Measurements from ENCODE around the gene ABHD4.
"Not testable (repeated sequence)": the region's sequence is repeated elsewhere in the genome, so short reads cannot be mapped to it uniquely, and the experiment has no call there.

ABHD4 gene

DNA sequence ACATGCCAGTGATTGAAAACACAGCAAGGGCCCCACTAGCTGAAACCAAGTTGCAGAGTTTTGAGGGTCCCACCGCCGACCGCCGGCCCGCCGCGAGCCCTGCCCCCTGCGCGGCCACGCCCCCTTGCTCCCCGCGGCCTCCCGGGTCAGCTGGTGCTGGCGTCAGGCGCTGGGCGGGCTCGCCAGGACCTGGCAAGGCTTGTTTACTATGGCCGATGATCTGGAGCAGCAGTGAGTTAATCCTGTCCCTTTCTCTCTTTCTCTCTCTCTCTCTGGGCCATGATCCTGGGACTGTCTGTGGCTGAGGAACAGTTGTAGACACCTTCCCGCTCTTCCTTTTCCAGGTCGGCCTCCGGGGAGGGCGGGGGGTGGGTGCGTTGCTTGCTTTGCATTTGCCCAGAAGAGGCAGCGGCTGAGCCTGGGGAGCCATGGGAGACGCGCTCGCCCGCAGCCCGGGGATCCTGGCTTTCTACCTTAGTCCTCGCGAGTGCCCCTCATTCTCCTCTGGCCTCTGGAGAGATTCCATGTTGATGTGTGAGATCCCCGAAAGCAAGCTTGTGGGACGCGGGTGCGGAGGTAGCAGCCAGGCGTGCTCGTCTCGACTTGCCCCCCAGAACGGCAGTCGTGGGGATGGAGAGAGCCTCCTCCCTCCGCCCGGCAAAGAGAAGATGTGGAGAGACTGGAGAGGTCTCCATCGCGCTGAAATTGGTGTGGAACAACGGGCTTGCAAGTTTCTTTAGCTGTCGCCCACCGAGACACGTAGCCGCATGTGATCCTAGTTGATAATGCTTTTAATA is at the start of gene ABHD4:
ABHD4 (plus strand) TSS at position 202 of the 797 bp plus-strand sequence; CDS start at position 209, 7 bp downstream.
- DNase-seq: peak; percentile 70

DNA sequence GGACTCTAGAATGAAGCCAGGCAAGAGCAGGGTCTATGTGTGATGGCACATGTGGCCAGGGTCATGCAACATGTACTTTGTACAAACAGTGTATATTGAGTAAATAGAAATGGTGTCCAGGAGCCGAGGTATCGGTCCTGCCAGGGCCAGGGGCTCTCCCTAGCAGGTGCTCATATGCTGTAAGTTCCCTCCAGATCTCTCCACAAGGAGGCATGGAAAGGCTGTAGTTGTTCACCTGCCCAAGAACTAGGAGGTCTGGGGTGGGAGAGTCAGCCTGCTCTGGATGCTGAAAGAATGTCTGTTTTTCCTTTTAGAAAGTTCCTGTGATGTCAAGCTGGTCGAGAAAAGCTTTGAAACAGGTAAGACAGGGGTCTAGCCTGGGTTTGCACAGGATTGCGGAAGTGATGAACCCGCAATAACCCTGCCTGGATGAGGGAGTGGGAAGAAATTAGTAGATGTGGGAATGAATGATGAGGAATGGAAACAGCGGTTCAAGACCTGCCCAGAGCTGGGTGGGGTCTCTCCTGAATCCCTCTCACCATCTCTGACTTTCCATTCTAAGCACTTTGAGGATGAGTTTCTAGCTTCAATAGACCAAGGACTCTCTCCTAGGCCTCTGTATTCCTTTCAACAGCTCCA is 48.7 kb upstream of the ABHD4 start:
- no peak for DNase-seq

GRCh38 chr14:22549981-22550673 is 48.0 kb upstream of the ABHD4 start:
- DNase-seq: no peak

DNA sequence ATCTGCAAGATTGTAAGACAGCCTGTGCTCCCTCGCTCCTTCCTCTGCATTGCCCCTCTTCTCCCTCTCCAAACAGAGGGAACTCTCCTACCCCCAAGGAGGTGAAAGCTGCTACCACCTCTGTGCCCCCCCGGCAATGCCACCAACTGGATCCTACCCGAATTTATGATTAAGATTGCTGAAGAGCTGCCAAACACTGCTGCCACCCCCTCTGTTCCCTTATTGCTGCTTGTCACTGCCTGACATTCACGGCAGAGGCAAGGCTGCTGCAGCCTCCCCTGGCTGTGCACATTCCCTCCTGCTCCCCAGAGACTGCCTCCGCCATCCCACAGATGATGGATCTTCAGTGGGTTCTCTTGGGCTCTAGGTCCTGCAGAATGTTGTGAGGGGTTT is 46.5 kb upstream of the ABHD4 start:
- DNase-seq: no peak

DNA sequence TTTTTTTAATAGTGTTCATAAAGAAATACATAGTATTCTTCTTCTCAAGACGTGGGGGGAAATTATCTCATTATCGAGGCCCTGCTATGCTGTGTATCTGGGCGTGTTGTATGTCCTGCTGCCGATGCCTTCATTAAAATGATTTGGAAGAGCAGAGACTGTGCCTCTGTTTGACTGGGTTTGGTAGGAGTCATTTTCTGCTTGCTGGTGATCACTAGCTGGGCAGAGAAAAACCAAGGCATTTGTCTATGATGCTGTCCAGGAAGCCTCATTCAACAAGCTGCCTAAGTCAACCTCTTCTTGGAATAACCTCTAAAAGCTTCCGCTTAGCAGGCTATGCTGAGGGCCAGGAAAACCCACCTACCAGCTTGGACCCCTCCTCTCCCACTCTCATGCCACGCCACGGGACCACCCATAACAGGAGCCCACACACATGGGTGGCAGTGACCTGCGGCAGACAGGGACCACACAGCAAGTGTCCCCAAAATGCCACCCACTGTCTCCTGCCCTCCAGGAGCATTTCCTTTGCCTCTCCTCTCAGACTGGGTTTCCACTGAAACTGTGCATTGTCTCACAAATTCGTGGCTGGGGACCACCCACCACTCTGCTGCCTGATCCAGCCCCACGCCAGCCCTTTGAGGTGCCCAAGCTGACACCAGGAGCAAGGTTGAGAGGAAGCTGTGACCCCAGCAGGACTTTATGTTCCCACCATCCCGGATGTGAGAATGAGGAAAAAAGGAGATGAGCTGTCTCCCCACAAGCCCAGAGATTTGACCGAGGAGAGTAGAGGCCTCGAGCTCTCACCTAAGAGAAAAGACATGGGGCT is 45.9 kb upstream of the ABHD4 start:
- DNase-seq: no peak

GRCh38 chr14:22552827-22553076 is 45.3 kb upstream of the ABHD4 start:
- DNase-seq: no peak

GRCh38 chr14:22553445-22553844 is 44.7 kb upstream of the ABHD4 start:
- no peak for DNase-seq

DNA sequence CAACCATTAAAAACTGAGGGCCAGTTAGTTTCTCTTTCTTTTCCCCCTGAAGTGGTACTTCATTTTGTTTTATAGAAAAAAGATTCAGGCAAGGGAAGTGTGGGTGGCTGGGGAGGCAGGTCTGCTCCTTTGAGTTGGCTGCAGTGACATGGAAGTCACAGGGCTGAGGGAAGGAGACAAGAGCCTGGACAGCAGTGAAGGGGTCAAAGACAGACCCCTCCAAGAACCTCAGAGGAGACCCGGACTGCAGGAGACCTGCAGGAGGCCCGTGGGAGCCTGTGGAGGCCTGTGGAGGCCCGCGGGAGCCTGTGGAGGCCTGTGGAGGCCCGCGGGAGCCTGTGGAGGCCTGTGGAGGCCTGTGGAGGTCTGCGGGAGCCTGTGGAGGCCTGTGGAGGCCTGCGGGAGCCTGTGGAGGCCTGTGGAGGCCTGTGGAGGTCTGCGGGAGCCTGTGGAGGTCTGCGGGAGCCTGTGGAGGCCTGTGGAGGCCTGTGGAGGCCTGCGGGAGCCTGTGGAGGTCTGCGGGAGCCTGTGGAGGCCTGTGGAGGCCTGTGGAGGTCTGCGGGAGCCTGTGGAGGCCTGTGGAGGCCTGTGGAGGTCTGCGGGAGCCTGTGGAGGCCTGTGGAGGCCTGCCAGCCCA is 44.1 kb upstream of the ABHD4 start:
- DNase-seq: not testable (repeated sequence)

DNA sequence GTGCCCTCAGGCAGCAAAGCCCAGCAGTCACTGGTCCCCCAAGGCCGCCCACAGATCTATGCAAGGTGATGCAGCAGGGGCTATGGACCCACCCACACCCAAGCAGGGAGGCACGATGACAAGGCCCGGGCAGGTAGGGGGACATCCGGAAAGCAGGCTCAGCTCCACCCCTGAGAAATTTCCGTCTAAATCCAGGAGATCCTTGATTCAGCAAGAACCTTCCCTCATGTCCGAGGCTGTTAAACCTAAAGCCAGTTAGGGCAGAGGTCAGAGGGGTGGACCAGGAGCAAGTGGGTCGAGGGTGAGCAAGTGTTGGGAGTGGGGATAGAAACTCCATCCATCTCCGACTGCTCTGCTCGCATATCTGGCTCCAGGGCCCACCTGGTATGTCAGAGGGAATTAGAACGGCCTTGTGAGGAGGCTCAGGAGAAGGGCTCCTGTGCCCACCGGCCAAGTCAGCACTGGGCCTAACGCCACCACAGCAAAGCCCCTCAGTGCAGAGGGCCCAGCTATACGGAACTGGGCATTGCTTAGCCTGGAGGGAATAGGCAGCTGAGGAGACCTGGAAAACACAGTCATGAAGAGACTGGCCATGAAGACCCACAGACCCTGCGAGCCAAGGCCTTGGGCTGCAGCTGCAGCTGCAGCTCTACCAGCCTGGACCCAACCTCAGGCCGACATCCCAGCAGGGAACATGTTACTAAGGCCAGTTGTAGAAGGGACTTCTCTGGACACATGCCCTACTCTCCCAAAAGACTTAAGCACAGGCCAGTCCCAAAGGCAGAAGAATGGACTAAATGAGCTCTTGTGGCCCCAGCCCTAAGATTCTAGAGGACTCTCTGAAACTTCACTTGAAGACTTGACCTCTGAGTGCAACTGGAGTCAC is 43.4 kb upstream of the ABHD4 start:
- DNase-seq: no peak

GRCh38 chr14:22555384-22556011 is 42.6 kb upstream of the ABHD4 start:
- no peak for DNase-seq

GRCh38 chr14:22556021-22556989 is 41.8 kb upstream of the ABHD4 start:
- DNase-seq: no peak

DNA sequence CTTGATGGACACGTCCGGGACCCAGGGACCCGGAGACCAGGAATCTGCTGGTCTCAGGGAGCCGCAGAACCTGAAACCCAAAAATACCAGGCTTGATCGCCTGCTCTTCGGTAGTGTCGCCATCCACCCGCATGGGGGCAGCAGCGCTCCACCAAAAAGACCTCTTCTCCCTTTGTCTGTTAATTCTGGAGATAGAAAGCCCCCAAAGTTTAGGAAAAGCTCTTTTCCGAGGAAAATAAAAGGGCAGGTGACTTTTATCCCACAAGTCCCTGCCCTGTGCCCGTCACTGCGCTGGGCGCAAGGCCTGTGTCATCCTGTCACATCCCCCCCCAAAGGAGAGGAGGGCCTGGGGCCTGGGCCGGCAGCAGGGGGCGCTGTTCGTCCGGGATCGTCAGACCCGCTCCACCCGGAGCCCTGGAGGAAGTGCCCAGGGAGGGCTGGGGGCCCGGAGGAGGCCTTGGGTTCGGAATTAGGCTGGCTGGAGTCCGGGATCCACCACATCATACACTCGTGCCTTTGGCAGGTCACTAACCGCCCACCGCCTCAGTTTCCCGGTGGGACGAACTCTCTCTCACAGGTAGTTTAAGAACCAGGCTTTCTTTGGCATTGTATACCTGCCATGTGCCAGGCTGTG is 41.0 kb upstream of the ABHD4 start:
- DNase-seq: peak; percentile 83

- no peak for DNase-seq
Observed at GRCh38 chr14:22557846-22558220, 40.3 kb upstream of the ABHD4 start.

GRCh38 chr14:22558221-22558913 is 39.7 kb upstream of the ABHD4 start:
- no peak for DNase-seq

DNA sequence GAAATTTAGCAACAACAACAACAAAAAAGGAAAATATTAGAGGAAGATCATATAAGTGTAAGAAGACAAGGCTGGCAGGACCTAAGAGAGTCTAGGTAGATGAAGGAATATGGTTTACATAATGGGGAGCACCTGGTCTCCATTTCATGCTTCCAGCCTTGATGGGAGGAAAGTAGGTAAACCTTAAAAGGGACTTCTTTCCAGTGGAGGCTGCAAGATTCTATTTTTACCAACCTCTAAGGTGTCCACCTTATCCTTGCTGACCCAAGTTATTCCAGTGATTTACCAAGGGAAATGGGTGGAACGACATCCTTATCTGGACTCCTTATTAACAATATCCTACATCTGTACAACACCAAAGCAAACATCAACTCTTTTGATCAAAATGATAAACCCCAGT is 39.1 kb upstream of the ABHD4 start:
- DNase-seq: no peak

DNA sequence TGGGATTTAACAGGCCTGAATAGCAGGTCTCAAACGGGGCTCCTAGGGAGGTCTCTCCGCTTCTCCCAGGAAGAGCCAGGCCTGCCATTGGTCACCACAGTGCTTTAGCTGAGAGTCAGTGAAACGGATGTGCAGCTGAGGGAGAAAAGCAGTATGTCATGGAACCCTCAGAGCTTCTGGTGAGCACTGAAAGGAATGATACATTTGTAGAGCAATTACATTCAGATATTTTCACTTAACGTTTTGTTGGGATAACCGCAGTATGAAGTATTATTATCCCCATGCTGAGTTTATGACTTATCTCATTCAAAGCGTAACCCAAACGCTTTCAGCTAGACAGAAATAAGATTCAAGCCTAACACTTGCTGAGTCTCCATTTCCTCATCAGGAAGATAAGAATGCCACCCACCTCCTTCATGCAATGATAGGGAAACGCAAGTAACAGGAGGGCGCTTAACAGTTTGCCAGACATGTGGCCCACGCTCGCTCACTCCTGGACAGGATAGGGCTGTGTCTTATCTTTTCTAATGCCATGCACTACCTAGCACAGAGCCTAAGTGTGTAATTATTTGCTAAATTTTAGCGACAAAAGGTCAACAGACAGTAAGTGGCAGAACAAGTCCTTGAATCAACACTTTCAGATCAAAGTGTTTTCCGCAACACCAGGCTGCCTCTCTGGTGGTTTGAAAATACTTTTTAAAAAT is 37.3 kb upstream of the ABHD4 start:
- no peak for DNase-seq

DNA sequence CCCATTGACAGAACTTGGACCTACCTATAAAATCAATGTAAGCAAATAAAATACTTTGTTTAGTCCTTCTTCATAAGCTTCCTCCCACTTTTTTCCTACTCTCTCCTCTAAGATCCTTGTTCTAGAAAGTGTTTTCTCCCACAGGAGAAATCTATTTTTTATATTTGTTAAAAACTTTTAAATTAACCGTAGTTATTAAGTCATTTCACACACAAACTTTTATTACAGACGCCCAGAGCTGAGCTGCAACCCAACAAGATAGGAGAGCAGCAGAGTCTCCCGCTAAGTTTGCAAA is 36.8 kb upstream of the ABHD4 start:
- DNase-seq: no peak

Data from NCI-H82 (cell line).